Measurements from ENCODE around the gene GPX3. TPM values are rescaled to one million over a fixed set of nuclear protein-coding genes. Genes with fewer than 3 reads are reported as not detected.

The GPX3 gene
- total RNA-seq, 1 experiment from 2014 or later: 86.6 TPM

DNA sequence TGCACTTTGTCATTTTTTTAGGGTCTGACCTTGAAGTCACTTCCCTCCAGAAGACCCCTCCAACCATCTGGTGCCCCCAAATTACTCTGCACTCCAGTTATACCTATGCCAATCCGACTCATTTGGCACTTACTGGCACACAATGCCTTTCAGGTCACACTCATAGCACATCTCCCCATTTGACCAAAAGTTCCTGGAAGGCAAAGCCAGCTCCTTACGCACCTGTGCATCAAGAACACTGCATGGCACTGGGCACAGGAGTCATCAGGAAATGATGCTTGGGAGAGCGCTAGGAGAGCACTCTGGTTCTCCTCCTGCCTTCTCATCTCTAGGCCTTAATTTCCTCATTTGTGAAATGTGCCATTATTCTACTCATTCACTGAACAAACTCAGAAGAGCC lies 57.6 kb downstream of the GPX3 start:
- POLR2A ChIA-PET: no interaction called here

More for the DNA sequence above, 57.6 kb downstream of the GPX3 start:
- TF ChIP-seq CTCF (IDR thresholded peaks at IDR 0.05; ENCODE audit: insufficient read depth in 1 of 2, low read depth in 1 of 2, low read length in 1 of 2, severe bottlenecking in 1 of 2, unreplicated experiment in 1 of 2): no peak
- Histone ChIP-seq H3K4me3 (ENCODE audit: low read depth, low read length) (no peak overlapping the region), H3K9me3 (no peaks in the 10 kb centered on the region), H3K27me3 (replicated peaks; ENCODE audit: control insufficient read depth, insufficient read depth, low read length) (no peaks in the 10 kb centered on the region), H3K4me1 (peaks cover 9% of the 10 kb centered on the region), H3K36me3 (ENCODE audit: control insufficient read depth, insufficient read depth, low read length) (no peaks in the 10 kb centered on the region)
- CTCF ChIA-PET: no interaction called here
- no peak overlapping the region for H3K4me3 Mint-ChIP-seq (ENCODE audit: unreplicated experiment)
- H3K4me1 Mint-ChIP-seq (ENCODE audit: low read depth, unreplicated experiment): peaks cover 35% of the 10 kb centered on the region
- no peak for DNase-seq
- H3K27ac Mint-ChIP-seq (ENCODE audit: unreplicated experiment): no peak overlapping the region
- BruUV-seq (replicated peaks): no TSS peak
- no peaks in the 10 kb centered on the region for H3K9me3 Mint-ChIP-seq (ENCODE audit: unreplicated experiment)
- H3K27me3 Mint-ChIP-seq (ENCODE audit: insufficient read depth, unreplicated experiment): no peaks in the 10 kb centered on the region
- intact Hi-C loops (cut with micrococcal nuclease; ENCODE audit: unreplicated experiment): no loop called here
- H3K36me3 Mint-ChIP-seq (ENCODE audit: insufficient read depth, unreplicated experiment): peaks cover 15% of the 10 kb centered on the region

Other genes starting within 250 kb of the GPX3 start
- gene SMIM3, start 241.8 kb upstream of the GPX3 start, total RNA-seq (2022): 19.2 and 19.4 TPM in 2 replicates
- gene IRGM, start 174.1 kb upstream of the GPX3 start, total RNA-seq (2022): 0.19 and 0.29 TPM in 2 replicates
- gene ZNF300, start 115.6 kb upstream of the GPX3 start, total RNA-seq (2022): 1.8 and 2.2 TPM in 2 replicates
- 62.7 and 65.7 TPM in 2 replicates for gene TNIP1, start 60.4 kb downstream of the GPX3 start, total RNA-seq (2022)
- gene ANXA6, start 137.2 kb downstream of the GPX3 start, total RNA-seq (2022): 43.0 and 51.9 TPM in 2 replicates
- gene CCDC69, start 203.5 kb downstream of the GPX3 start, total RNA-seq (2022): 5.1 TPM in 2 replicates
- gene GM2A, start 232.6 kb downstream of the GPX3 start, total RNA-seq (2022): 27.6 and 28.0 TPM in 2 replicates